ENCODE results near the gene ACTN4. TPM values are rescaled to one million over a fixed set of nuclear protein-coding genes. Genes with fewer than 3 reads are reported as not detected.

ACTN4 gene
- total and polyA plus RNA-seq, 10 of the 15 experiments (the other 5 are each of a cell fraction or from before 2014, with no cell fraction given): 2.4 to 293 (median 72.5) TPM

DNA sequence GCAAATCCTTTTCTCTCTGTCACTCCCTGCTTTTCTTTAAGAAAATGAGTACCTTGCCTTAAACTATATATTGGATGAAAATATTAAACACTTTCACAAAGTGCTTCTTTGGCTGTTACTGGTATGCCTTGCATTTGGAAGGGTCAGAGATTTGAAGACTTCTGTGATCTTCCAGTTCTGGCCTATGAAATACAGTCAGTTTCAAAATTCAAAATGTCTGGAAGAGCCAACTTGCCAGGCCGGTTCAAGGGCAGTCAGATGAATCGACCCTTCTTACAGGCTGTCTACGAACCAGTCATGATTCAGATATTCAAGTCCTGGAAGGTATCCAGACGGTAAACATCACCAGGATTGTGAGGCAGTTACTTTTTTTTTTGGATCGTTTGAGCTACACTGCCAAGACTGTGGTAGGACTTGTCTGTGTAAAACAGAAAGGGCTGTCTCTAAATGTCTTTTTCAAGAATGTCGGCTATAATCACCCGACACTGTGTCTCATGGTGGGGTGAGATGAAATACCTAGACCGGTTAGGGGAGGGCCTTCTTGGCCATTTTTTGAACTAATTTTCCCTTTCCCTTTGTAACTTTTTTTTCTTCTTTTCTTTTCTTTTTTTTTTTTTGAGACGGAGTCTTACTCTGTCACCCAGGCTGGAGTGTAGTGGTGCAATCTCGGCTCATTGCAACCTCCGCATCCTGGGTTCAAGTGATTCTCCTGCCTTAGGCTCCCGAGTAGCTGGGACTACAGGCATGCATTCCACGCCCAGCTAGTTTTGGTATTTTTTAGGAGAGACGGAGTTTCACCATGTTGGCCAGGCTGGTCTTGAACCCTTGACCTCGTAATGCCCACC lies 11.2 kb downstream of the ACTN4 start:
- H2AFZ ChIP-seq (ENCODE audit: control insufficient read depth, low read depth, low read length): no peak overlapping the region
- H4K20me1 ChIP-seq (ENCODE audit: control insufficient read depth, insufficient read depth): no peaks in the 10 kb centered on the region; the same call in 1 of the 2 replicates
- intact Hi-C loops (cut with micrococcal nuclease; ENCODE audit: unreplicated experiment) (no loop called here), in situ Hi-C loops (cut with MboI) (no loop called here)
- no TSS peak for BruUV-seq (replicated peaks)
- SMC1A ChIA-PET (ENCODE audit: uncharacterized antibody, unreplicated experiment): interaction anchor here (0.7 to 1.9 kb wide), 4 partner anchors 8 to 25 kb away, joined by 3 to 7 read pairs (median 3); no protein-coding TSS in a partner anchor
- no peak for ATAC-seq
- POLR2A ChIA-PET: interaction anchor here (0.6 to 2.8 kb wide), 4 partner anchors 10 to 142 kb away, joined by 3 to 8 read pairs (median 4); partner anchors contain the start of gene ACTN4
- H3K27ac ChIP-seq (ENCODE audit: control insufficient read depth, insufficient read depth): no peak overlapping the region
- H3K36me3 ChIP-seq (ENCODE audit: control insufficient read depth in 2 of 2, insufficient read depth in 2 of 2, low read length in 1 of 2): peaks cover 4 to 10% of the 10 kb centered on the region in 2 experiments; a peak in 2 of 4 replicates
- no peaks in the 10 kb centered on the region for H3K9me3 ChIP-seq (replicated peaks; ENCODE audit: control insufficient read depth, insufficient read depth, low read length)
- no peak overlapping the region for H3K4me3 ChIP-seq
- TF ChIP-seq ZNF274 (IDR thresholded peaks at IDR 0.05; ENCODE audit: insufficient read depth, insufficient read length) (no peak), POU2F2 (IDR thresholded peaks at IDR 0.05; ENCODE audit: borderline replicate concordance, low read depth, low read length) (no peak), CREB1 (IDR thresholded peaks at IDR 0.05; ENCODE audit: low read depth) (no peak)
- RAD21 ChIA-PET (ENCODE audit: unreplicated experiment): interaction anchor here (0.6 to 1.4 kb wide), 2 partner anchors 9 to 11 kb away, joined by 4 read pairs; partner anchors contain the start of gene ACTN4
- no peak overlapping the region for H3K4me2 ChIP-seq (ENCODE audit: control insufficient read depth, insufficient read depth)
- 88% methylated on average over 14 of the region's 15 CpGs for WGBS (ENCODE audit: insufficient coverage, insufficient replicate concordance, low lambda C conversion rate, missing lambda C conversion rate)
- no peak for DNase-seq (ENCODE audit: low read depth, low spot score)
- no peak for FAIRE-seq
- no peak overlapping the region for H3K9ac ChIP-seq (ENCODE audit: control insufficient read depth, insufficient read depth, low read length)
- peaks cover 29% of the 10 kb centered on the region for H3K4me1 ChIP-seq (ENCODE audit: control insufficient read depth, insufficient read depth, low read length)
- H3K79me2 ChIP-seq (ENCODE audit: control insufficient read depth, insufficient read depth, low read length): peaks cover 82% of the 10 kb centered on the region
- CTCF ChIA-PET: interaction anchor here (0.9 to 1.3 kb wide), 4 partner anchors 9 to 143 kb away, joined by 3 to 5 read pairs (median 3); no protein-coding TSS in a partner anchor
- H3K27me3 ChIP-seq (replicated peaks in 1 of 2; ENCODE audit: control insufficient read depth in 2 of 2, insufficient read depth in 2 of 2, low read length in 1 of 2): no peaks in the 10 kb centered on the region

DNA sequence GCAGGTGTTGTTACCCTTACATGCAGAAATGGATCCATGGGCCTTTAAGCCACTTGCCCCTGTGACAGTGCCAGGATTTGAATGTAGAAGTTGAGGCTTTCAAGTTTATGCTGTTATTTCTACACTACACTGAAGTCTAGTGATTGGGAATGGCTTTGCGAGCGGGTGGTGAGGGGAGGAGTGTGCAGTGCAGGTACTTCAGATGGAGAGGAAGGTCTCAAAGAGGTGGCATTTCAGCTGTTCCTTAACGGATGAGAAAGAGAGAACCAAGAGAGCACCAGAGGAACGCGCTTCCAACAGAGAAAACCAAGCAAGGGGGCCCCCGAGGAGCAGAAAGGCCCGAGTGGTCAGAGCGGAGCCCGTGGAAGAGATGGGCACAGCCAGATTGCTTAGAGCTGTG lies 13.3 kb downstream of the ACTN4 start:
- POLR2A ChIA-PET: interaction anchor here (0.7 to 2.8 kb wide), 2 partner anchors 11 to 14 kb away, joined by 6 to 8 read pairs; partner anchors contain the start of gene ACTN4
- Histone ChIP-seq H3K79me2 (ENCODE audit: control insufficient read depth, insufficient read depth, low read length) (peaks cover 79% of the 10 kb centered on the region), H3K27me3 (replicated peaks in 1 of 2; ENCODE audit: control insufficient read depth in 2 of 2, insufficient read depth in 2 of 2, low read length in 1 of 2) (no peaks in the 10 kb centered on the region), H3K9ac (ENCODE audit: control insufficient read depth, insufficient read depth, low read length) (no peak overlapping the region), H3K27ac (ENCODE audit: control insufficient read depth, insufficient read depth) (no peak overlapping the region), H3K4me1 (ENCODE audit: control insufficient read depth, insufficient read depth, low read length) (peaks cover 36% of the 10 kb centered on the region), H3K36me3 (ENCODE audit: control insufficient read depth in 2 of 2, insufficient read depth in 2 of 2, low read length in 1 of 2) (peaks cover 8 to 10% of the 10 kb centered on the region in 2 experiments; a peak in 2 of 4 replicates), H4K20me1 (ENCODE audit: control insufficient read depth, insufficient read depth) (no peaks in the 10 kb centered on the region; the same call in none of the 2 replicates), H3K4me3 (no peak overlapping the region), H3K4me2 (ENCODE audit: control insufficient read depth, insufficient read depth) (no peak overlapping the region), H2AFZ (ENCODE audit: control insufficient read depth, low read depth, low read length) (no peak overlapping the region), H3K9me3 (replicated peaks; ENCODE audit: control insufficient read depth, insufficient read depth, low read length) (no peaks in the 10 kb centered on the region)
- FAIRE-seq (no peak), DNase-seq (ENCODE audit: low read depth, low spot score) (no peak), ATAC-seq (no peak)
- CTCF ChIA-PET: no interaction called here
- intact Hi-C loops (cut with micrococcal nuclease; ENCODE audit: unreplicated experiment) (no loop called here), in situ Hi-C loops (cut with MboI) (no loop called here)
- SMC1A ChIA-PET (ENCODE audit: uncharacterized antibody, unreplicated experiment): no interaction called here
- RAD21 ChIA-PET (ENCODE audit: unreplicated experiment): interaction anchor here (0.6 to 1.2 kb wide), 2 partner anchors 13 to 302 kb away, joined by 3 read pairs; partner anchors contain the start of gene ACTN4
- 99% methylated on average over 9 of the region's 9 CpGs for WGBS (ENCODE audit: insufficient coverage, insufficient replicate concordance, low lambda C conversion rate, missing lambda C conversion rate)
- no TSS peak for BruUV-seq (replicated peaks)
- TF ChIP-seq NRF1 (conservative IDR thresholded peaks at IDR 0.05; ENCODE audit: low read depth, low read length): no peak
- TF ChIP-seq LARP7 (IDR thresholded peaks at IDR 0.05): no peak
- TF ChIP-seq SMC3 (IDR thresholded peaks at IDR 0.05; ENCODE audit: borderline replicate concordance, low read length): no peak
- TF ChIP-seq MEF2A (IDR thresholded peaks at IDR 0.05; ENCODE audit: insufficient read depth, low read depth, low read length): no peak
- no peak for TF ChIP-seq NR2C2 (IDR thresholded peaks at IDR 0.05; ENCODE audit: borderline replicate concordance, control insufficient read depth, insufficient read length, low read depth)
- TF ChIP-seq KDM1A (IDR thresholded peaks at IDR 0.05; ENCODE audit: borderline replicate concordance): no peak
- TF ChIP-seq STAT1 (conservative IDR thresholded peaks at IDR 0.05): no peak
- TF ChIP-seq CBX3 (IDR thresholded peaks at IDR 0.05; ENCODE audit: borderline replicate concordance, low read depth): no peak
- no peak for TF ChIP-seq POLR2A (IDR thresholded peaks at IDR 0.05; ENCODE audit: low read depth, low read length)
- TF ChIP-seq YY1 (IDR thresholded peaks at IDR 0.05; ENCODE audit: low read depth, low read length): no peak
- no peak for TF ChIP-seq HDAC2 (IDR thresholded peaks at IDR 0.05)
- TF ChIP-seq MYB (IDR thresholded peaks at IDR 0.05; ENCODE audit: borderline replicate concordance, low read depth, low read length): no peak
- TF ChIP-seq RELA (IDR thresholded peaks at IDR 0.05; ENCODE audit: borderline replicate concordance, partially characterized antibody): no peak
- no peak for TF ChIP-seq YBX1 (IDR thresholded peaks at IDR 0.05)
- TF ChIP-seq RFX5 (IDR thresholded peaks at IDR 0.05; ENCODE audit: low read depth, low read length): no peak
- no peak for TF ChIP-seq WRNIP1 (IDR thresholded peaks at IDR 0.05; ENCODE audit: borderline replicate concordance, low read depth, low read length)
- TF ChIP-seq SRF (IDR thresholded peaks at IDR 0.05; ENCODE audit: low read depth in 2 of 2, low read length in 2 of 2): no peak

Measured in GM12878 (cell line).